ENCODE data around the gene NNAT.

The NNAT gene

DNA sequence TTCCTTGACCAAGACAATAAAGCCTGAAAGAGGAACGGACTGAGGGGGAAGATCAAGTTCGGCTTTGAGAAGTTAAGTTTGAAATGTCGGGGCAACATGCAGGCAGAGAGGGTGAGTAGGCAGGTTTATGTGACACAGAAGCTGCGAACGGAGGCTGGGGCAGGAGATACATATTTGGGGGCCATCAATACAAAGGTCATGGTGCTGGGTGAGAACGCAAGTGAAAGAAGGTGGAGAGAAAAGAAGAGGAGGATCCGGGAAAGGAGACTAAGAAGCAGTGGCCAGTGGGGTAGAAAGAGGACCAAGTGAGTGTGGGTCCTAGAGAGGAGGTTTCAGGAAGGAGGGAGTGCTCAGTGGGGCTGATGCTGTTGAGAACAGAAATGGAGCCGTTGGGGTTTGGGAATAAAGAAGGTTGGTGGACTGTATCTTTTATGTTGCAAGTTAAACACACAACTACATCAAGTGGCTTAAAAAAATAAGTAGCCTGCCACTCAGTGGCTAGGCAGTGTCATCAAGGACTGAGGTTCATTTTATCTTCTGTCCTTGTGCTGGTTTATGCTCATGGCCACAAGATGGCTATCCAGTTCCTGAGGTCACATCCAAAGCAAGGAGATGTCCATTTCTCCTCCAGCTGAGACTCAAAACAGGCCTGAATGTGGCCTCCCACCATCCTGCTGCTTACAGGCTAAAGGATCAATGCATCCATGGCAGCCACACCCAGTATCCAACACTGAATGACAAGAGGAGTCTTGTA lies 8.3 kb downstream of the NNAT start:
- TF ChIP-seq, protein P1, sequence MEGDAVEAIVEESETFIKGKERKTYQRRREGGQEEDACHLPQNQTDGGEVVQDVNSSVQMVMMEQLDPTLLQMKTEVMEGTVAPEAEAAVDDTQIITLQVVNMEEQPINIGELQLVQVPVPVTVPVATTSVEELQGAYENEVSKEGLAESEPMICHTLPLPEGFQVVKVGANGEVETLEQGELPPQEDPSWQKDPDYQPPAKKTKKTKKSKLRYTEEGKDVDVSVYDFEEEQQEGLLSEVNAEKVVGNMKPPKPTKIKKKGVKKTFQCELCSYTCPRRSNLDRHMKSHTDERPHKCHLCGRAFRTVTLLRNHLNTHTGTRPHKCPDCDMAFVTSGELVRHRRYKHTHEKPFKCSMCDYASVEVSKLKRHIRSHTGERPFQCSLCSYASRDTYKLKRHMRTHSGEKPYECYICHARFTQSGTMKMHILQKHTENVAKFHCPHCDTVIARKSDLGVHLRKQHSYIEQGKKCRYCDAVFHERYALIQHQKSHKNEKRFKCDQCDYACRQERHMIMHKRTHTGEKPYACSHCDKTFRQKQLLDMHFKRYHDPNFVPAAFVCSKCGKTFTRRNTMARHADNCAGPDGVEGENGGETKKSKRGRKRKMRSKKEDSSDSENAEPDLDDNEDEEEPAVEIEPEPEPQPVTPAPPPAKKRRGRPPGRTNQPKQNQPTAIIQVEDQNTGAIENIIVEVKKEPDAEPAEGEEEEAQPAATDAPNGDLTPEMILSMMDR (IDR thresholded peaks at IDR 0.05; ENCODE audit: control insufficient read depth, extremely low read depth, insufficient read depth): no peak
- no peak overlapping the region for H3K4me3 ChIP-seq (ENCODE audit: low read depth, low read length)

DNA sequence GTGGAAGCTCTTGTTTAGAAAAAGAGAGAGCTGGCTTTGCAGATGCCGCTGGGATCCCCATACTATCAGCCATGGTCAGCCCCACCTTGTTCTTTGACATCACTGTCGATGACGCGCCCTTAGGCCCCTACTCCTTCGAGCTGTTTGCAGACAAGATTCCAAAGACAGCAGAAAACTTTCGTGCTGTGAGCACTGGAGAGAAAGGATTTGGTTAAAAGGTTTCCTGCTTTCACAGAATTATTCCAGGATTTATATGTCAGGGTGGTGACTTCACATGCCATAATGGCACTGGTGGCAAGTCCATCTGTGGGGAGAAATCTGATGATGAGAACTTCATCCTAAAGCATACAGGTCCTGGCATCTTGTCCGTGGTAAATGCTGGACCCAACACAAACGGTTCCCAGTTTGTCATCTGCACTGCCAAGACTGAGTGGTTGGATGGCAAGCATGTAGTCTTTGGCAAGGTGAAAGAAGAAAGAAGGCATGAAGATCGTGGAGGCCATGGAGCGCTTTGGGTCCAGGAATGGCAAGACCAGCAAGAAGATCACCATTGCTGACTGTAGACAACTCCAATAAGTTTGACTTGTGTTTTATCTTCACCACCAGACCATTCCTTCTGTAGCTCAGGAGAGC lies 9.0 kb downstream of the NNAT start:
- DNase-seq (ENCODE audit: low read depth): no peak

More for the DNA sequence above, 8.3 kb downstream of the NNAT start:
- no peak for DNase-seq (ENCODE audit: low read depth)

DNA sequence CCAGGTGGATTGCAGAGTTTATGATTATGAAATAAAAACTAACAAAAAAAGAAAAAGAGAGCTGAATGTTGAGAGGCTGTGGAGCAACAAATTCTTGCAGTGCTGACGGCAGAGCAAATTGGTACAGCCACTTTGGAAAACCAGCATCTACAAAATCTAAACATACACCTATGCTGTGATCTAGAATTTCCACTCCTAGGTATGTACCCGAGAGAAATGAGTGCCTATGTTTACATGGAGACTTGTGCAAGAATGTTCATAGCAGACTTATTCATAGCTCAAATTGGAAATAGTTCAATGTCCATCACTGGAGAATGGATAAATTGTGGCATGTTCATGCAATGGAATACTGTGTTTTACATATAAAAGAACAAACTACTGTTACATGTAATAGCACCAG lies 9.6 kb downstream of the NNAT start:
- H3K4me3 ChIP-seq (ENCODE audit: low read depth, low read length): no peak overlapping the region
- DNase-seq (ENCODE audit: low read depth): no peak
- TF ChIP-seq, protein P1 (IDR thresholded peaks at IDR 0.05; ENCODE audit: control insufficient read depth, extremely low read depth, insufficient read depth): no peak

More for the DNA sequence above, 9.0 kb downstream of the NNAT start:
- no peak overlapping the region for H3K4me3 ChIP-seq (ENCODE audit: low read depth, low read length)
- TF ChIP-seq, protein P1 (IDR thresholded peaks at IDR 0.05; ENCODE audit: control insufficient read depth, extremely low read depth, insufficient read depth): no peak

DNA sequence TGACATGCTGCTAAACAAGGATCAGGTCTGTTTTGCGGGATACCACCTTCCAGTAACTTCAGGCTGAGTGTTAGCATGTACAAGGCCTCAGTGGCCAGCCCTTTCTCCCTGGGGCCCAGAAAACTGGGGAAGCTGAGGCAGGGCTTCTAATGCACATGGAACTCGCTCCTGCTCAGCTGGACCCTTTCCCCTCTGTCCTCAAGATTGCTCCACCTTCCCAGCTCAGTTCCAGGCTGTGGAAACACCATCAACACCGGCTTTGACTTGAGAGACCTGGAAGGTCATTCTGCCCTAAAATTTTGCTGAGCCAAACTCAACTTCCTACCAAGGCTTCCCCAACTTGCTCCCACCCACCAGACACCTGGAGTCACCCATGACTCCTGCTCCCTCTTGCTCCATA lies 10.8 kb downstream of the NNAT start:
- no peak for DNase-seq (ENCODE audit: low read depth)
- H3K4me3 ChIP-seq (ENCODE audit: low read depth, low read length): no peak overlapping the region
- TF ChIP-seq, protein P1 (IDR thresholded peaks at IDR 0.05; ENCODE audit: control insufficient read depth, extremely low read depth, insufficient read depth): no peak

DNA sequence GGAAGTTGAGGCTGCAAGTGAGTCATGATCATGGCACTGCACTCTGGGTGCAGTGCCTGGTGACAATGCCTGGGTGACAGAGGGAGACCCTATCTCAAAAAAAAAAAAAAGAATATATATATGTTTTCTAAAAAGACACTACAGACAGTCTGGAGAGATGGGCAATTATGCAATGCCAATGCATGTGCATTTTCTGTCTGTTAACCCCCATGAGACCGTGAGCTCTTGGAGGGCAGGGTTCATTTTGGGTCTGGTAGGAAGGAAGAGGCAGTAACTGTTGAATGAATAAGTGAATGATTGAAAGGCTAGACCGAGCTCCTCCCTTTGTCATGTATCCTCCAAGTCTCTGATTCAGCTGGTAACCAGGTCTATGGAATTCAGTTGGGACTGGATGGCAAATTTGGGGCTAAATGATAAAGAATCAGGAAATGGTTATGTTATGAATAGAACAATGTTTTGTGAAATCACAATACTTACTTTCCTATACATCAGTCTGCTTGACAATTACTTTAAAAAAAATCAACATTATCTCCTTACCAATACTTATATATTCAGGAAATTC lies 12.2 kb downstream of the NNAT start:
- TF ChIP-seq, protein P1 (IDR thresholded peaks at IDR 0.05; ENCODE audit: control insufficient read depth, extremely low read depth, insufficient read depth): no peak
- no peak for DNase-seq (ENCODE audit: low read depth)
- H3K4me3 ChIP-seq (ENCODE audit: low read depth, low read length): no peak overlapping the region

DNA sequence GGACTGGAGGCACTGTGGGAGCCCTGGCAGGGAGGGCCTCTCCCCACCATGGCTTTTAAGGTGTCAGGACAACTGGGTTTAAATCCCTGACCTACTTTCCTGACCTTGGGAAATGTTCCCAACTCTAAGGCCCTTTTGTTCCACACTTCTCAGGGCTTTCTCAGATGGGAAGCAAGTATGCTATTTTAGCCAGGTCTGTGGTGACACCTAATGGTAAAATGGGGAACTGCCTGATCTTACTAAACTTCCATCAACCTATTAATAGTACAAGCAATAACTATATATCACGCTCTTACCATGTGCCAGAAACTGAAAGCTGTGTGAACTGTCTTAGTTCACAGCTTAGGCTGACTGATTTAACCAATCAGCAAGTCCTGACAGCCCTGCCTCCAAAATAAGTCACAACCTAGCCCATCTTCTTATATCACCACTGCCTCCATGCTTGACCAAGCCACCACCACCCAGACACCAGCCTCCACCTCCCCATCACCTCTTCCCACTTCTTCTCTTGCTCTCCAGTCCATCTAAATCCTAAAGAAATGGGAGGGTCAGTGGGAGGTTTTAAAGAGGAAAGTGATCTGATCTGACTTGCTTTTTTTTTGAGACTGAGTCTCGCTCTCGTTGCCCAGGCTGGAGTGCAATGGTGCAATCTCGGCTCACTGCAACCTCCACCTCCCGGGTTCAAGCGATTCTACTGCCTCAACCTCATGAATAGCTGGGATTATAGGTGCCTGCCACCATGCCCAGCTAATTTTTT lies 13.5 kb downstream of the NNAT start:
- no peak overlapping the region for H3K4me3 ChIP-seq (ENCODE audit: low read depth, low read length)

More for the DNA sequence above, 13.5 kb downstream of the NNAT start:
- TF ChIP-seq, protein P1 (IDR thresholded peaks at IDR 0.05; ENCODE audit: control insufficient read depth, extremely low read depth, insufficient read depth): peak; percentile 81
- DNase-seq (ENCODE audit: low read depth): peak; percentile 72

Data from LNCaP clone FGC (cell line).